ENCODE measurements around the gene AGAP1.

GRCh38 chr2:236041616-236042015, 547.8 kb downstream of the AGAP1 start:
- TF ChIP-seq CTCF (IDR thresholded peaks at IDR 0.05) (no peak), POLR2A (IDR thresholded peaks at IDR 0.05) (no peak)
